ENCODE measurements around the gene TIMM44. TPM values are rescaled to one million over a fixed set of nuclear protein-coding genes. Genes with fewer than 3 reads are reported as not detected.

TIMM44 gene
- total and polyA plus RNA-seq, 2 of the 8 experiments (the other 6 are each of a cell fraction or from before 2014, with no cell fraction given): 131 to 150 TPM

DNA sequence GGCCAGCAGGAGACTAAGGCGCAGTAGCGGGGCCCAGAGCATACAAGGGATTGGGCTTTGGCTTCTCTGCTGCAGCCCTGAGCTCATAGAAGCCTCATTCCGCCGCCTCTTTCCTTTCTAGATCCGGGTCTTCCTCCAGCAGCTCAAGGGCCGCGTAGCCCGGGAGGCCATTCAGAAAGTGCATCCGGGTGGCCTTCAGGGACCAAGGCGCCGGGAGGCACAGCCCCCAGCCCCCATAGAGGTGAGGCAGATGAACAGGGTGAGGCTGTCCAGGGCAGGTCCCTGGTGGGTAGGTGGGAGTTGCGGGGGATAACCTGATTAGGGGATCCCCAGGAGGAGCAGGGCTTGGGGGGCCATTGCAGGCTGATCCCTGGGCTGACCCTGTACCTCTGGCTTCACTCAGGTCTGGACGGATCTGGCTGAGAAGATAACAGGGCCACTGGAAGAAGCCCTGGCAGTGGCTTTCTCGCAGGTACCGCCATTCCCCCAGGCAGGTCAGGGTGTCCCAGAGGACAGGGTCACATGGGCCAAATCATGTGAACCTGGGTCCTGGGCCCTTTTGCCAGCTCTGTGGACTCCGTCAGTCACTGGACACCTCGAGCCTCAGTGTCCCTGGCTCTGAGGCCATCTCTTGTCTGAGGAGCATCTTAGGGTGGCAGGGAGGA is 22.0 kb downstream of the TIMM44 start (continued):
- TF ChIP-seq, protein P1, sequence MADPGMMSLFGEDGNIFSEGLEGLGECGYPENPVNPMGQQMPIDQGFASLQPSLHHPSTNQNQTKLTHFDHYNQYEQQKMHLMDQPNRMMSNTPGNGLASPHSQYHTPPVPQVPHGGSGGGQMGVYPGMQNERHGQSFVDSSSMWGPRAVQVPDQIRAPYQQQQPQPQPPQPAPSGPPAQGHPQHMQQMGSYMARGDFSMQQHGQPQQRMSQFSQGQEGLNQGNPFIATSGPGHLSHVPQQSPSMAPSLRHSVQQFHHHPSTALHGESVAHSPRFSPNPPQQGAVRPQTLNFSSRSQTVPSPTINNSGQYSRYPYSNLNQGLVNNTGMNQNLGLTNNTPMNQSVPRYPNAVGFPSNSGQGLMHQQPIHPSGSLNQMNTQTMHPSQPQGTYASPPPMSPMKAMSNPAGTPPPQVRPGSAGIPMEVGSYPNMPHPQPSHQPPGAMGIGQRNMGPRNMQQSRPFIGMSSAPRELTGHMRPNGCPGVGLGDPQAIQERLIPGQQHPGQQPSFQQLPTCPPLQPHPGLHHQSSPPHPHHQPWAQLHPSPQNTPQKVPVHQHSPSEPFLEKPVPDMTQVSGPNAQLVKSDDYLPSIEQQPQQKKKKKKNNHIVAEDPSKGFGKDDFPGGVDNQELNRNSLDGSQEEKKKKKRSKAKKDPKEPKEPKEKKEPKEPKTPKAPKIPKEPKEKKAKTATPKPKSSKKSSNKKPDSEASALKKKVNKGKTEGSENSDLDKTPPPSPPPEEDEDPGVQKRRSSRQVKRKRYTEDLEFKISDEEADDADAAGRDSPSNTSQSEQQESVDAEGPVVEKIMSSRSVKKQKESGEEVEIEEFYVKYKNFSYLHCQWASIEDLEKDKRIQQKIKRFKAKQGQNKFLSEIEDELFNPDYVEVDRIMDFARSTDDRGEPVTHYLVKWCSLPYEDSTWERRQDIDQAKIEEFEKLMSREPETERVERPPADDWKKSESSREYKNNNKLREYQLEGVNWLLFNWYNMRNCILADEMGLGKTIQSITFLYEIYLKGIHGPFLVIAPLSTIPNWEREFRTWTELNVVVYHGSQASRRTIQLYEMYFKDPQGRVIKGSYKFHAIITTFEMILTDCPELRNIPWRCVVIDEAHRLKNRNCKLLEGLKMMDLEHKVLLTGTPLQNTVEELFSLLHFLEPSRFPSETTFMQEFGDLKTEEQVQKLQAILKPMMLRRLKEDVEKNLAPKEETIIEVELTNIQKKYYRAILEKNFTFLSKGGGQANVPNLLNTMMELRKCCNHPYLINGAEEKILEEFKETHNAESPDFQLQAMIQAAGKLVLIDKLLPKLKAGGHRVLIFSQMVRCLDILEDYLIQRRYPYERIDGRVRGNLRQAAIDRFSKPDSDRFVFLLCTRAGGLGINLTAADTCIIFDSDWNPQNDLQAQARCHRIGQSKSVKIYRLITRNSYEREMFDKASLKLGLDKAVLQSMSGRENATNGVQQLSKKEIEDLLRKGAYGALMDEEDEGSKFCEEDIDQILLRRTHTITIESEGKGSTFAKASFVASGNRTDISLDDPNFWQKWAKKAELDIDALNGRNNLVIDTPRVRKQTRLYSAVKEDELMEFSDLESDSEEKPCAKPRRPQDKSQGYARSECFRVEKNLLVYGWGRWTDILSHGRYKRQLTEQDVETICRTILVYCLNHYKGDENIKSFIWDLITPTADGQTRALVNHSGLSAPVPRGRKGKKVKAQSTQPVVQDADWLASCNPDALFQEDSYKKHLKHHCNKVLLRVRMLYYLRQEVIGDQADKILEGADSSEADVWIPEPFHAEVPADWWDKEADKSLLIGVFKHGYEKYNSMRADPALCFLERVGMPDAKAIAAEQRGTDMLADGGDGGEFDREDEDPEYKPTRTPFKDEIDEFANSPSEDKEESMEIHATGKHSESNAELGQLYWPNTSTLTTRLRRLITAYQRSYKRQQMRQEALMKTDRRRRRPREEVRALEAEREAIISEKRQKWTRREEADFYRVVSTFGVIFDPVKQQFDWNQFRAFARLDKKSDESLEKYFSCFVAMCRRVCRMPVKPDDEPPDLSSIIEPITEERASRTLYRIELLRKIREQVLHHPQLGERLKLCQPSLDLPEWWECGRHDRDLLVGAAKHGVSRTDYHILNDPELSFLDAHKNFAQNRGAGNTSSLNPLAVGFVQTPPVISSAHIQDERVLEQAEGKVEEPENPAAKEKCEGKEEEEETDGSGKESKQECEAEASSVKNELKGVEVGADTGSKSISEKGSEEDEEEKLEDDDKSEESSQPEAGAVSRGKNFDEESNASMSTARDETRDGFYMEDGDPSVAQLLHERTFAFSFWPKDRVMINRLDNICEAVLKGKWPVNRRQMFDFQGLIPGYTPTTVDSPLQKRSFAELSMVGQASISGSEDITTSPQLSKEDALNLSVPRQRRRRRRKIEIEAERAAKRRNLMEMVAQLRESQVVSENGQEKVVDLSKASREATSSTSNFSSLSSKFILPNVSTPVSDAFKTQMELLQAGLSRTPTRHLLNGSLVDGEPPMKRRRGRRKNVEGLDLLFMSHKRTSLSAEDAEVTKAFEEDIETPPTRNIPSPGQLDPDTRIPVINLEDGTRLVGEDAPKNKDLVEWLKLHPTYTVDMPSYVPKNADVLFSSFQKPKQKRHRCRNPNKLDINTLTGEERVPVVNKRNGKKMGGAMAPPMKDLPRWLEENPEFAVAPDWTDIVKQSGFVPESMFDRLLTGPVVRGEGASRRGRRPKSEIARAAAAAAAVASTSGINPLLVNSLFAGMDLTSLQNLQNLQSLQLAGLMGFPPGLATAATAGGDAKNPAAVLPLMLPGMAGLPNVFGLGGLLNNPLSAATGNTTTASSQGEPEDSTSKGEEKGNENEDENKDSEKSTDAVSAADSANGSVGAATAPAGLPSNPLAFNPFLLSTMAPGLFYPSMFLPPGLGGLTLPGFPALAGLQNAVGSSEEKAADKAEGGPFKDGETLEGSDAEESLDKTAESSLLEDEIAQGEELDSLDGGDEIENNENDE (IDR thresholded peaks at IDR 0.05; ENCODE audit: insufficient replicate concordance, low read length): no peak
- TF ChIP-seq POU5F1 (IDR thresholded peaks at IDR 0.05; ENCODE audit: low read depth, low read length) (no peak), POLR2AphosphoS5 (IDR thresholded peaks at IDR 0.05; ENCODE audit: low read depth, low read length) (no peak), RFX5 (IDR thresholded peaks at IDR 0.05; ENCODE audit: borderline replicate concordance, low read depth, low read length) (no peak)
- TF ChIP-seq, protein P2, sequence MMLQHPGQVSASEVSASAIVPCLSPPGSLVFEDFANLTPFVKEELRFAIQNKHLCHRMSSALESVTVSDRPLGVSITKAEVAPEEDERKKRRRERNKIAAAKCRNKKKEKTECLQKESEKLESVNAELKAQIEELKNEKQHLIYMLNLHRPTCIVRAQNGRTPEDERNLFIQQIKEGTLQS (IDR thresholded peaks at IDR 0.05; ENCODE audit: insufficient read depth, low read depth, low read length): no peak
